ENCODE data around the gene PNMA6F.

The PNMA6F gene

GRCh38 chrX:153312842-153313241 is 8.7 kb downstream of the PNMA6F start:
- TF ChIP-seq CTCF (IDR thresholded peaks at IDR 0.05; ENCODE audit: borderline replicate concordance, control extremely low read depth, extremely low read depth, insufficient read depth, missing control alignments): no peak
- in situ Hi-C loops (cut with MboI; ENCODE audit: low sequenced_read_pairs, unreplicated experiment): no loop called here
- no peak for DNase-seq (ENCODE audit: low spot score)

- no peak for TF ChIP-seq CTCF (IDR thresholded peaks at IDR 0.05; ENCODE audit: borderline replicate concordance, control extremely low read depth, extremely low read depth, insufficient read depth, missing control alignments)
- no peak for DNase-seq (ENCODE audit: low spot score)
- in situ Hi-C loops (cut with MboI; ENCODE audit: low sequenced_read_pairs, unreplicated experiment): no loop called here
Observed at GRCh38 chrX:153312041-153312440, 9.5 kb downstream of the PNMA6F start.

GRCh38 chrX:153310901-153311300 is 10.7 kb downstream of the PNMA6F start:
- in situ Hi-C loops (cut with MboI; ENCODE audit: low sequenced_read_pairs, unreplicated experiment): no loop called here
- no peak for DNase-seq (ENCODE audit: low spot score)

GRCh38 chrX:153307276-153308178 is 14.0 kb downstream of the PNMA6F start:
- TF ChIP-seq CTCF (IDR thresholded peaks at IDR 0.05; ENCODE audit: borderline replicate concordance, control extremely low read depth, extremely low read depth, insufficient read depth, missing control alignments): no peak
- DNase-seq (ENCODE audit: low spot score): no peak
- in situ Hi-C loops (cut with MboI; ENCODE audit: low sequenced_read_pairs, unreplicated experiment): no loop called here

More at GRCh38 chrX:153310901-153311300, 10.7 kb downstream of the PNMA6F start:
- TF ChIP-seq CTCF (IDR thresholded peaks at IDR 0.05; ENCODE audit: borderline replicate concordance, control extremely low read depth, extremely low read depth, insufficient read depth, missing control alignments): no peak

- DNase-seq (ENCODE audit: low spot score): no peak
- no peak for TF ChIP-seq CTCF (IDR thresholded peaks at IDR 0.05; ENCODE audit: borderline replicate concordance, control extremely low read depth, extremely low read depth, insufficient read depth, missing control alignments)
- in situ Hi-C loops (cut with MboI; ENCODE audit: low sequenced_read_pairs, unreplicated experiment): no loop called here
Observed at GRCh38 chrX:153306527-153307115, 14.9 kb downstream of the PNMA6F start.

- in situ Hi-C loops (cut with MboI; ENCODE audit: low sequenced_read_pairs, unreplicated experiment): no loop called here
- no peak for DNase-seq (ENCODE audit: low spot score)
- no peak for TF ChIP-seq CTCF (IDR thresholded peaks at IDR 0.05; ENCODE audit: borderline replicate concordance, control extremely low read depth, extremely low read depth, insufficient read depth, missing control alignments)
Observed at GRCh38 chrX:153305972-153306371, 15.6 kb downstream of the PNMA6F start.

Measured in GM13976 (cell line).